ENCODE data around the gene SELPLG.
A peak's percentile ranks its signal among the peaks of the same experiment; 100 is the strongest.
"Not testable (repeated sequence)": the region's sequence is repeated elsewhere in the genome, so short reads cannot be mapped to it uniquely, and the experiment has no call there.

Gene SELPLG

GRCh38 chr12:108633534-108634248 is at the start of gene SELPLG:
Gene SELPLG (minus strand): TSS chr12:108633894. CDS start chr12:108624307, 9,587 bp downstream.
- no peak for DNase-seq

- DNase-seq, result no peak
Measured at GRCh38 chr12:108681317-108681716, 47.6 kb upstream of the SELPLG start.

- no peak for DNase-seq
Measured at GRCh38 chr12:108679106-108679681, 45.5 kb upstream of the SELPLG start.

GRCh38 chr12:108678104-108678730 is 44.5 kb upstream of the SELPLG start:
- no peak for DNase-seq

GRCh38 chr12:108677381-108677780 is 43.7 kb upstream of the SELPLG start:
- DNase-seq, result no peak

GRCh38 chr12:108676707-108677106 is 43.0 kb upstream of the SELPLG start:
- no peak for DNase-seq

GRCh38 chr12:108675792-108676191 is 42.1 kb upstream of the SELPLG start:
- no peak for DNase-seq

GRCh38 chr12:108672054-108672453 is 38.4 kb upstream of the SELPLG start:
- no peak for DNase-seq

GRCh38 chr12:108671110-108671509 is 37.4 kb upstream of the SELPLG start:
- DNase-seq, result no peak

- DNase-seq, result no peak
Measured at GRCh38 chr12:108670066-108670631, 36.5 kb upstream of the SELPLG start.

- DNase-seq, result no peak
Measured at GRCh38 chr12:108668542-108668941, 34.8 kb upstream of the SELPLG start.

- DNase-seq, result no peak
Measured at GRCh38 chr12:108668063-108668462, 34.4 kb upstream of the SELPLG start.

- DNase-seq, result no peak
Measured at GRCh38 chr12:108667349-108667748, 33.7 kb upstream of the SELPLG start.

- DNase-seq, result no peak
Measured at GRCh38 chr12:108666401-108666881, 32.7 kb upstream of the SELPLG start.

- no peak for DNase-seq
Measured at GRCh38 chr12:108665608-108666202, 32.0 kb upstream of the SELPLG start.

- peak; percentile 30 for DNase-seq
Measured at GRCh38 chr12:108664338-108665258, 30.9 kb upstream of the SELPLG start.

- no peak for DNase-seq
Measured at GRCh38 chr12:108663324-108664015, 29.8 kb upstream of the SELPLG start.

- DNase-seq, result not testable (repeated sequence)
Measured at GRCh38 chr12:108658115-108658514, 24.4 kb upstream of the SELPLG start.

GRCh38 chr12:108657130-108657745 is 23.5 kb upstream of the SELPLG start:
- no peak for DNase-seq

GRCh38 chr12:108656247-108656646 is 22.6 kb upstream of the SELPLG start:
- DNase-seq, result not testable (repeated sequence)

- not testable (repeated sequence) for DNase-seq
Measured at GRCh38 chr12:108655812-108656175, 22.1 kb upstream of the SELPLG start.
